Hematopoietic multipotent progenitor cell treated with erythropoietin and hydrocortisone succinate and interleukin-3 and kit ligand, for 17 days (in vitro differentiated cells): ENCODE measurements around the gene ALDH1A2.
"Not testable (repeated sequence)": the region's sequence is repeated elsewhere in the genome, so short reads cannot be mapped to it uniquely, and the experiment has no call there.

ENCODE experiments used
- DNase-seq: peaks from one replicate; pipeline ENCODE4 v3.0.0-alpha.2; 2015; ENCODE audit warnings: low spot score

The ALDH1A2 gene

GRCh38 chr15:58040150-58040549, 25.4 kb downstream of the ALDH1A2 start:
- DNase-seq: no peak

GRCh38 chr15:58039079-58040035, 26.2 kb downstream of the ALDH1A2 start:
- no peak for DNase-seq

GRCh38 chr15:58038426-58039078, 27.0 kb downstream of the ALDH1A2 start:
- DNase-seq: no peak

GRCh38 chr15:58037723-58038301, 27.7 kb downstream of the ALDH1A2 start:
- DNase-seq: no peak

GRCh38 chr15:58036579-58036978, 28.9 kb downstream of the ALDH1A2 start:
- no peak for DNase-seq

GRCh38 chr15:58028392-58028791, 37.1 kb downstream of the ALDH1A2 start:
- DNase-seq: not testable (repeated sequence)

- no peak for DNase-seq
Observed at GRCh38 chr15:58026552-58026951, 39.0 kb downstream of the ALDH1A2 start.

GRCh38 chr15:58026051-58026450, 39.5 kb downstream of the ALDH1A2 start:
- DNase-seq: no peak

GRCh38 chr15:58021332-58022230, 43.9 kb downstream of the ALDH1A2 start:
- DNase-seq: no peak

GRCh38 chr15:58019503-58020376, 45.8 kb downstream of the ALDH1A2 start:
- no peak for DNase-seq

GRCh38 chr15:58017869-58018268, 47.6 kb downstream of the ALDH1A2 start:
- no peak for DNase-seq

- DNase-seq: no peak
Observed at GRCh38 chr15:58016581-58017175, 48.8 kb downstream of the ALDH1A2 start.

- DNase-seq: no peak
Observed at GRCh38 chr15:58015565-58015964, 49.9 kb downstream of the ALDH1A2 start.

- DNase-seq: no peak
Observed at GRCh38 chr15:58014470-58014869, 51.0 kb downstream of the ALDH1A2 start.

- DNase-seq: no peak
Observed at GRCh38 chr15:58014040-58014439, 51.5 kb downstream of the ALDH1A2 start.

GRCh38 chr15:58010983-58011382, 54.5 kb downstream of the ALDH1A2 start:
- DNase-seq: no peak

GRCh38 chr15:58003810-58004209, 61.7 kb downstream of the ALDH1A2 start:
- DNase-seq: no peak

- DNase-seq: no peak
Observed at GRCh38 chr15:58002338-58003126, 63.0 kb downstream of the ALDH1A2 start.

GRCh38 chr15:57999699-58000098, 65.8 kb downstream of the ALDH1A2 start:
- DNase-seq: not testable (repeated sequence)

- no peak for DNase-seq
Observed at GRCh38 chr15:57996561-57996960, 69.0 kb downstream of the ALDH1A2 start.
